IMR-90 (cell line): ENCODE data around the gene IQCM. TPM values are rescaled to one million over a fixed set of nuclear protein-coding genes. Genes with fewer than 3 reads are reported as not detected.

Experiments
- ATAC-seq: fragments of 200-7000 bp; cut with Tn5 transposase; 2 replicates; pipeline ENCODE4 v1.9.1; 2020; ENCODE audit warnings: low read depth, mild to moderate bottlenecking, moderate library complexity
- BruUV-seq: library from RNA; stranded (reverse); fragments of 400-500 nt; replicated peaks from 2 replicates; lab custom pipeline; 2021; lab: Mats Ljungman, UMichigan
- CTCF ChIA-PET: fragments of 300-600 bp; formaldehyde crosslinking; extraction: SDS; loops from one replicate; lab custom pipeline; 2021; ENCODE audit warnings: antibody characterized with exemption; lab: Yijun Ruan, JAX
- POLR2A ChIA-PET: fragments of 300-600 bp; sonication (Branson Sonifier 250); formaldehyde crosslinking; loops from one replicate; lab custom pipeline; 2022; ENCODE audit warnings: antibody characterized with exemption; ENCODE audit not compliant: unreplicated experiment; lab: Charles Lee
- DNase-seq: peaks from one replicate; pipeline ENCODE4 v3.0.0; 2013
- H2AFZ ChIP-seq: replicated peaks from 2 replicates; pipeline ENCODE3; 2013; ENCODE audit warnings: low read length, mild to moderate bottlenecking; ENCODE audit not compliant: poor library complexity
- H2AK5ac ChIP-seq: 2 replicates; pipeline ENCODE4 v1.6.1; 2013; ENCODE audit warnings: low read depth, low read length, inconsistent platforms
- H2AK9ac ChIP-seq: replicated peaks from 2 replicates; pipeline ENCODE3; 2013; ENCODE audit warnings: mild to moderate bottlenecking, low read depth, low read length, moderate library complexity; ENCODE audit not compliant: poor library complexity
- H2BK120ac ChIP-seq: 2 replicates; pipeline ENCODE4 v1.6.1; 2013; ENCODE audit warnings: low read depth, low read length, inconsistent platforms
- H2BK15ac ChIP-seq: 3 replicates; pipeline ENCODE4 v1.6.1; 2013; ENCODE audit warnings: low read depth, low read length, inconsistent platforms
- H2BK20ac ChIP-seq: 2 replicates; pipeline ENCODE4 v1.6.1; 2013; ENCODE audit warnings: low read depth, mild to moderate bottlenecking, inconsistent platforms, low read length, moderate library complexity
- H2BK5ac ChIP-seq: 2 replicates; pipeline ENCODE4 v1.6.1; 2013; ENCODE audit warnings: mild to moderate bottlenecking, low read depth, low read length, inconsistent platforms; ENCODE audit not compliant: poor library complexity, severe bottlenecking
- H3K14ac ChIP-seq: replicated peaks from 2 replicates; pipeline ENCODE4 v1.6.1; 2013; ENCODE audit warnings: low read depth, low read length, inconsistent platforms
- H3K18ac ChIP-seq: 2 replicates; pipeline ENCODE4 v1.6.1; 2013; ENCODE audit warnings: low read depth, low read length, control low read depth
- H3K23ac ChIP-seq: 2 replicates; pipeline ENCODE4 v1.6.1; 2013; ENCODE audit warnings: low read depth, low read length, inconsistent platforms
- H3K27ac ChIP-seq: 2 replicates; pipeline ENCODE4 v1.5.1; 2013; ENCODE audit warnings: mild to moderate bottlenecking, control low read depth, low read length; ENCODE audit not compliant: insufficient read depth
- H3K27me3 ChIP-seq: 2 replicates; pipeline ENCODE4 v1.6.1; 2013; ENCODE audit warnings: low read length; ENCODE audit not compliant: control insufficient read depth, insufficient read depth
- H3K36me3 ChIP-seq: 2 replicates; pipeline ENCODE4 v1.6.1; 2013; ENCODE audit warnings: low read length, mixed read lengths; ENCODE audit not compliant: control insufficient read depth, insufficient read depth
- H3K4ac ChIP-seq: 2 replicates; pipeline ENCODE4 v1.6.1; 2013; ENCODE audit warnings: low read depth, low read length, inconsistent platforms
- H3K4me1 ChIP-seq: 2 replicates; pipeline ENCODE4 v1.6.1; 2013; ENCODE audit warnings: low read length, mixed read lengths; ENCODE audit not compliant: control insufficient read depth, insufficient read depth
- H3K4me2 ChIP-seq: 2 replicates; pipeline ENCODE4 v1.6.1; 2013; ENCODE audit warnings: low read depth, mild to moderate bottlenecking, control low read depth, low read length, moderate library complexity
- H3K4me3 ChIP-seq: 2 replicates; pipeline ENCODE4 v1.5.1; 2013; ENCODE audit warnings: low read depth, mild to moderate bottlenecking, control low read depth, low read length, moderate library complexity; ENCODE audit not compliant: insufficient read depth
- H3K56ac ChIP-seq: 2 replicates; pipeline ENCODE4 v1.6.1; 2013; ENCODE audit warnings: low read length, inconsistent platforms; ENCODE audit not compliant: insufficient read depth; ENCODE audit errors: extremely low read depth
- H3K79me1 ChIP-seq, 2 experiments: 2 replicates each; pipeline ENCODE4 v1.6.1; 2013; ENCODE audit warnings: low read length in 2 of 2, inconsistent platforms in 1 of 2, low read depth in 1 of 2
- H3K9ac ChIP-seq: 2 replicates; pipeline ENCODE4 v1.6.1; 2013; ENCODE audit warnings: low read depth, low read length, control low read depth
- H3K9me1 ChIP-seq: 2 replicates; pipeline ENCODE4 v1.6.1; 2013; ENCODE audit warnings: low read length, inconsistent platforms; ENCODE audit not compliant: insufficient read depth
- H3K9me3 ChIP-seq: 2 replicates; pipeline ENCODE4 v1.6.1; 2013; ENCODE audit warnings: low read length; ENCODE audit not compliant: control insufficient read depth, insufficient read depth
- H4K20me1 ChIP-seq: 2 replicates; pipeline ENCODE4 v1.6.1; 2013; ENCODE audit warnings: low read length, inconsistent platforms; ENCODE audit not compliant: insufficient read depth
- H4K5ac ChIP-seq: 2 replicates; pipeline ENCODE4 v1.6.1; 2013; ENCODE audit warnings: mild to moderate bottlenecking, low read depth, low read length, control low read depth
- H4K8ac ChIP-seq, 2 experiments: 2 replicates each; pipeline ENCODE4 v1.6.1; 2013; ENCODE audit warnings: low read depth in 2 of 2, low read length in 2 of 2, control low read depth in 1 of 2, inconsistent platforms in 1 of 2
- H4K91ac ChIP-seq: 2 replicates; pipeline ENCODE4 v1.6.1; 2013; ENCODE audit warnings: low read depth, low read length, inconsistent platforms; ENCODE audit not compliant: insufficient read depth
- FOS ChIP-seq: fragments of 150-350 bp; IDR thresholded peaks from 2 replicates; pipeline ENCODE4 v1.6.1; 2016; ENCODE audit warnings: low read depth, low read length
- SMC3 ChIP-seq: fragments of 150-350 bp; IDR thresholded peaks from 2 replicates; pipeline ENCODE4 v1.6.1; 2016; ENCODE audit warnings: low read depth, mild to moderate bottlenecking, antibody characterized with exemption, low read length, moderate library complexity
- WGBS, 2 experiments: methylation state at CpG; one replicate each; pipeline versions ENCODE4 v1.1.5 to v1.1.7; 2013; ENCODE audit warnings: missing lambda C conversion rate in 2 of 2; ENCODE audit not compliant: insufficient read length in 1 of 2; ENCODE audit errors: extremely low coverage in 2 of 2; 5-methylcytosine and 5-hydroxymethylcytosine counted together
- dilution Hi-C: fragments of 300-500 bp; cut with HindIII; formaldehyde crosslinking; loops from one replicate; pipeline ENCODE4 v1.14.3; 2018; ENCODE audit warnings: low sequenced_read_pairs; ENCODE audit not compliant: unreplicated experiment
- in situ Hi-C: fragments of 300-500 bp; cut with MboI; formaldehyde crosslinking; loops from 3 replicates; pipeline ENCODE4 v1.14.3; 2019; ENCODE audit warnings: low sequenced_read_pairs, inconsistent platforms, mixed read lengths
- intact Hi-C: fragments of 100-400 bp; cut with micrococcal nuclease; formaldehyde crosslinking; loops from 2 replicates; pipeline ENCODE4 v1.10.0; 2022
- polyA plus RNA-seq, 3 experiments: library from polyadenylated mRNA; depleted of rRNA; stranded (reverse); fragments of >200 nt; gene quantifications; 2 replicates each; pipeline ENCODE4 v1.2.3, GENCODE V29; 2012; ENCODE audit warnings: low replicate concordance in 1 of 3
- total RNA-seq: library from RNA; depleted of rRNA; stranded (reverse); fragments of >200 nt; gene quantifications from 2 replicates; pipeline ENCODE4 v1.2.3, GENCODE V29; 2012
- TF ChIP-seq, protein P1 (sequence below): fragments of 150-350 bp; IDR thresholded peaks from 2 replicates; pipeline ENCODE4 v1.6.1; 2017; ENCODE audit warnings: mild to moderate bottlenecking, antibody characterized with exemption, low read length, low read depth

The IQCM gene
- total and polyA plus RNA-seq, 2 of the 4 experiments (the other 2 are of a cell fraction): not detected

DNA sequence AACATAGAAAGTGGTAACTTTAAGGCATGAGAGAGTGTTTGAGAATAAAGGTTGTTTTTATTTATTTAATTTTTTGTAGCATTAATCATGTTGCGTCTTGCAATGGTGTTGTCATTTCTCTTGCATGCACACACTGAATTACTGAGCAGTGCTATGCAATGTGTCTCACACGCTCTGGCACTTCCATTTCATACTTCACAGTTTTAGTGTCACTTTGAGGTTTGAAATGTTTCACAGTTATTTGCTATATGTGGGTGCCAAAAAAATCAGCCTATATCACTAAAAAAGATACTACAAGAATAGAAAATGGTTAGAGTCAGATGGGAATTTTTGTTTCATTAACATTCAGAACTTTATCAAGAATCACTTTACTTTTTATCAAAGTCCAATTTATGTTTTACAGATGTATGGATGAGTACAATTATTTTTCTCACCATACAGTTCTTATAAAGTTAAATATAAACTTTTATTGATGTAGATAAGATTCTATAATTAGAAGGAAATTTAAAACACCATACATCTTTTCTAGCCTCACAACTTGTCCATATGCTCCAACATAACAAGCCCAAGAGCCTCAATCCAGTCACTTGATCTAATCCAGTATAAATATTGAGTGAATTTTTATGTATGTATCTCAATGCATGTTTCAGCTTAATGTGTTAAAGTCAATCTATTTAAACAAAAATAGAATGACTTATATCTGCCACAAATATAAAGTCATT, 114.0 kb downstream of the IQCM start:
- no TSS peak for BruUV-seq
- TF ChIP-seq, protein P1, sequence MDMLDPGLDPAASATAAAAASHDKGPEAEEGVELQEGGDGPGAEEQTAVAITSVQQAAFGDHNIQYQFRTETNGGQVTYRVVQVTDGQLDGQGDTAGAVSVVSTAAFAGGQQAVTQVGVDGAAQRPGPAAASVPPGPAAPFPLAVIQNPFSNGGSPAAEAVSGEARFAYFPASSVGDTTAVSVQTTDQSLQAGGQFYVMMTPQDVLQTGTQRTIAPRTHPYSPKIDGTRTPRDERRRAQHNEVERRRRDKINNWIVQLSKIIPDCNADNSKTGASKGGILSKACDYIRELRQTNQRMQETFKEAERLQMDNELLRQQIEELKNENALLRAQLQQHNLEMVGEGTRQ: no peak
- TF ChIP-seq SMC3: no peak
- no peak for TF ChIP-seq FOS

More for the DNA sequence above, 114.0 kb downstream of the IQCM start:
- Histone ChIP-seq H2BK20ac (no peak overlapping the region), H3K4me1 (no peaks in the 10 kb centered on the region), H4K5ac (no peak overlapping the region), H2AK9ac (no peak overlapping the region), H3K9me3 (no peaks in the 10 kb centered on the region), H2BK5ac (no peak overlapping the region), H4K20me1 (no peaks in the 10 kb centered on the region), H3K79me1 (no peaks in the 10 kb centered on the region), H3K14ac (no peak overlapping the region), H2AK5ac (no peak overlapping the region), H3K18ac (no peak overlapping the region), H3K27ac (no peak overlapping the region), H3K56ac (no peak overlapping the region), H2AFZ (no peak overlapping the region), H2BK15ac (no peak overlapping the region), H3K36me3 (no peaks in the 10 kb centered on the region), H2BK120ac (no peak overlapping the region), H3K27me3 (no peaks in the 10 kb centered on the region), H3K4me3 (no peak overlapping the region), H3K9ac (no peak overlapping the region), H4K8ac (no peak overlapping the region), H3K9me1 (no peaks in the 10 kb centered on the region), H3K4ac (no peak overlapping the region), H4K91ac (no peak overlapping the region), H3K4me2 (no peak overlapping the region), H3K23ac (no peak overlapping the region)
- ChIA-PET POLR2A (no interaction called here), CTCF (interaction anchor here (0.6 kb wide), 1 partner anchor 319 kb away, joined by 3 read pairs; no protein-coding TSS in a partner anchor)
- no CpG with 5 or more reads among the region's 2 CpGs for WGBS, 2 experiments
- ATAC-seq: no peak
- no peak for DNase-seq
- in situ Hi-C loops (no loop called here), dilution Hi-C loops (no loop called here), intact Hi-C loops (no loop called here)
